GM20431 (cell line): ENCODE measurements around the gene MOXD1.

Experiments
- in situ Hi-C: fragments of 300-500 bp; cut with MseI, MboI; formaldehyde crosslinking; loops from one replicate; pipeline ENCODE4 v1.15.0; 2020; ENCODE audit warnings: low sequenced_read_pairs; ENCODE audit not compliant: unreplicated experiment

The MOXD1 gene

GRCh38 chr6:132400883-132401617 lies at the start of gene MOXD1:
Gene MOXD1, minus strand, starts transcription at chr6:132401475. Its CDS starts 49 bp downstream, at chr6:132401426.
- in situ Hi-C loops, result no loop called here

GRCh38 chr6:132446855-132447241 lies 45.6 kb upstream of the MOXD1 start:
- in situ Hi-C loops, result no loop called here

GRCh38 chr6:132446141-132446854 lies 45.0 kb upstream of the MOXD1 start:
- in situ Hi-C loops, result no loop called here

GRCh38 chr6:132445201-132445951 lies 44.1 kb upstream of the MOXD1 start:
- in situ Hi-C loops, result no loop called here

GRCh38 chr6:132443206-132443605 lies 41.9 kb upstream of the MOXD1 start:
- in situ Hi-C loops, result no loop called here

- in situ Hi-C loops, result no loop called here
Measured at GRCh38 chr6:132430110-132430509, 28.8 kb upstream of the MOXD1 start.

GRCh38 chr6:132425176-132425575 lies 23.9 kb upstream of the MOXD1 start:
- in situ Hi-C loops, result no loop called here

- in situ Hi-C loops, result no loop called here
Measured at GRCh38 chr6:132423839-132424238, 22.6 kb upstream of the MOXD1 start.

GRCh38 chr6:132418235-132418965 lies 17.1 kb upstream of the MOXD1 start:
- in situ Hi-C loops, result no loop called here

GRCh38 chr6:132414761-132415160 lies 13.5 kb upstream of the MOXD1 start:
- in situ Hi-C loops, result no loop called here

GRCh38 chr6:132414322-132414721 lies 13.0 kb upstream of the MOXD1 start:
- in situ Hi-C loops, result no loop called here

GRCh38 chr6:132413499-132413802 lies 12.2 kb upstream of the MOXD1 start:
- in situ Hi-C loops, result no loop called here

- in situ Hi-C loops, result no loop called here
Measured at GRCh38 chr6:132412656-132413498, 11.6 kb upstream of the MOXD1 start.

GRCh38 chr6:132411296-132411695 lies 10.0 kb upstream of the MOXD1 start:
- in situ Hi-C loops, result no loop called here

GRCh38 chr6:132410830-132411229 lies 9.6 kb upstream of the MOXD1 start:
- in situ Hi-C loops, result no loop called here

GRCh38 chr6:132405143-132405915 lies 4.1 kb upstream of the MOXD1 start:
- in situ Hi-C loops, result no loop called here

- in situ Hi-C loops, result no loop called here
Measured at GRCh38 chr6:132404736-132405135, 3.5 kb upstream of the MOXD1 start.

- in situ Hi-C loops, result no loop called here
Measured at GRCh38 chr6:132404330-132404729, 3.1 kb upstream of the MOXD1 start.
